D721Med (cell line): Measurements from ENCODE around the gene DNMT3A.

Experiments
- DNase-seq: peaks from one replicate; pipeline ENCODE4 v3.0.0; 2011; ENCODE audit warnings: low spot score; ENCODE audit not compliant: insufficient read length
- FAIRE-seq: peaks from 2 replicates; lab custom pipeline; 2011; peaks lifted over from hg19 to GRCh38; lab: Jason Lieb, UNC
- TF ChIP-seq, protein P1 (sequence below): IDR thresholded peaks from 2 replicates; pipeline ENCODE4 v1.5.1; 2012; ENCODE audit warnings: mild to moderate bottlenecking, control low read depth; ENCODE audit not compliant: insufficient read depth; ENCODE audit errors: missing control alignments

DNMT3A gene

DNA sequence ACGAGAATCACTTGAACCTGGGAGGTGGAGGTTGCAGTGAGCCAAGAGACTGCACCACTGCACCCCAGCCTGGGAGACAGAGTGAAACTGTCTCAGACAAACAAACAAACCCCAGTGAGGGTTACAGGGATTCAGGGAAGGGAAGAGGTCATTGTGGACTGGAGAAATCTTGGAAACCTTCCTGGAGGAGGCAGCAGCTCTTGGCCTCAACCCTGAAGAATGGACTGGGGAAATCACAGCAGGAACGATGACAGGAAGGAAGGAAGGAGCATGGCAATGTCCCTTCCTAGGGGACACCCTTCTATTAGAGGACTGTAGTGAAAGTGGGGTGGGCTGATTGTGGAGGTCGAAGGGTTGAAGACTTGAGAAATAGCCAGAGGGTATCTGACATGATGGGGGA is 72.5 kb downstream of the DNMT3A start:
- no peak for FAIRE-seq

DNA sequence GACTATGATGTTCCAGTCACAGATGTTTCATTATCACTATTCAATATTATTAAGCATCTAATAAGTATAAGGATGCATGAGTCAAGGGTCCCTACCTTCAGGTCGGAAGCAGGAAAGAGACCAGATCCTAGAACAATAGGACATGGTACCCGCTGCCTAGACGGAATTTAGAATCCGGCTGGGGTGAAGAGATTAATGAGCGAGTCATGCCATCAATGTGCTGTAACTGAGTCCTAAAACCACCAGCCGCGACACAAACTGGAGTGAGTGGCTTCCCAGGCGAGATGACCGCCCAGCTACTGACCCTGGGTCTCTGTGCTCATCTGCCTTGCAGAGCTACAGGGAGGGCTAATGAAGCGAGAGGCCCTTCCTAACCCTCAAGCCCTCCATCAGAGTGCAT is 73.6 kb downstream of the DNMT3A start:
- no peak for DNase-seq
- no peak for FAIRE-seq
- TF ChIP-seq, protein P1, sequence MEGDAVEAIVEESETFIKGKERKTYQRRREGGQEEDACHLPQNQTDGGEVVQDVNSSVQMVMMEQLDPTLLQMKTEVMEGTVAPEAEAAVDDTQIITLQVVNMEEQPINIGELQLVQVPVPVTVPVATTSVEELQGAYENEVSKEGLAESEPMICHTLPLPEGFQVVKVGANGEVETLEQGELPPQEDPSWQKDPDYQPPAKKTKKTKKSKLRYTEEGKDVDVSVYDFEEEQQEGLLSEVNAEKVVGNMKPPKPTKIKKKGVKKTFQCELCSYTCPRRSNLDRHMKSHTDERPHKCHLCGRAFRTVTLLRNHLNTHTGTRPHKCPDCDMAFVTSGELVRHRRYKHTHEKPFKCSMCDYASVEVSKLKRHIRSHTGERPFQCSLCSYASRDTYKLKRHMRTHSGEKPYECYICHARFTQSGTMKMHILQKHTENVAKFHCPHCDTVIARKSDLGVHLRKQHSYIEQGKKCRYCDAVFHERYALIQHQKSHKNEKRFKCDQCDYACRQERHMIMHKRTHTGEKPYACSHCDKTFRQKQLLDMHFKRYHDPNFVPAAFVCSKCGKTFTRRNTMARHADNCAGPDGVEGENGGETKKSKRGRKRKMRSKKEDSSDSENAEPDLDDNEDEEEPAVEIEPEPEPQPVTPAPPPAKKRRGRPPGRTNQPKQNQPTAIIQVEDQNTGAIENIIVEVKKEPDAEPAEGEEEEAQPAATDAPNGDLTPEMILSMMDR: no peak

More for the DNA sequence above, 72.5 kb downstream of the DNMT3A start:
- no peak for DNase-seq
- TF ChIP-seq, protein P1: no peak

DNA sequence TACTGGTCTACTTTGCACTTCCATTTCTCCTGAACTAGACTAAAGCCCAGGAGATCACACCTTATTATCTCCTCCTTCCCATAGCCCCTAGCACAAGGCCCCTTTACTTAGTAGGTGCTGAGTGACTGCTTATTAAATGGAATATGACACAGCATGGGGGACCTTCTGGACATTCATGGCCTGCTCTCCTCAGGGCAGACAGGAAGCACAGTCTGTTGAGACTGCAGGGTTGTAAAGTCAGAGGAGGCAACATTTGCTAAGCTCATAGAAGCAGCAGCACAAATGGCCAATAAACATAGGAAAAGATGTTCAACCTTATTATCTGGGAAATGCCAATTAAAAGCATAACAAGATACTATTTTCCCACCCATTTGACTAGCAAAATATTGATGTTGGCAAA is 75.3 kb downstream of the DNMT3A start:
- no peak for FAIRE-seq
- TF ChIP-seq, protein P1: no peak
- no peak for DNase-seq

DNA sequence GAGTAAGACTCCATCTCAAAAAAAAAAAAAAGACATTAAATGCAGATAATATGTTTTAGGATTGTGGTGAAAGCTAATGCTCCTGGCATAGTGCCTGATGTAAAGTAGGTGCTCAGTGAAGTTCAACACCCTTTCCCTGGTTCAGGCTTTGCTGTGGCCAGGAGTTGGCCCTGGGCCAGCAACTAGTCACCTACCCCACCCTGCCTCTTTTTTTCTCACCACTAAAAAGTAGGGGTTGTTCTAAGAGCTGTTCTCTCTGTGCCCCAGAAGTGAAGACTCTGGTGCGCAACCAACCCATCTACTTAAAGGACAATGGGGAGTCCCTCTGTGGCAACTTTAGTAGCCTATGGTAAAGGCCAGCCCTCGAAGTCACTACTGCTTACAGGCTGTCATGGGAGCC is 75.9 kb downstream of the DNMT3A start:
- no peak for FAIRE-seq
- TF ChIP-seq, protein P1: no peak
- no peak for DNase-seq

DNA sequence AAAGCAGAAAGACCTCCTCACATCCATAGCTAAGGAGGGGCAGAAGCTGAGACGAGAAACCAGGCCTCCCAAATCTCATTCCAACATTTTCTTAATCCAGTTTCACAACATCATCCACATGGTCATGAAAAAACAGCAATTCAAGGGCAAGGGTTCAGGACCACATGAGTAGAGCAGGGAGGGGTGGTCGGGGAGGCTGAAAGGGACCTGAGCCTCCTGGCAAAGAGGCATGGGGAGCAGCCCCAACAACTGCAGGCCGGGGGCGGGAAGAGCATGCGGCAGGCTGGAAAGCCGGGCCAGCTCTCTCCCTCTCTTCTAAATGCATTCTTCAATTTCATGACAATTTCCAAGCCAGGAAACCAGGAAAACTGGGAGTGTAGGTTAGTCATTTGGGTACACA is 76.7 kb downstream of the DNMT3A start:
- no peak for FAIRE-seq
- DNase-seq: no peak
- TF ChIP-seq, protein P1: no peak

DNA sequence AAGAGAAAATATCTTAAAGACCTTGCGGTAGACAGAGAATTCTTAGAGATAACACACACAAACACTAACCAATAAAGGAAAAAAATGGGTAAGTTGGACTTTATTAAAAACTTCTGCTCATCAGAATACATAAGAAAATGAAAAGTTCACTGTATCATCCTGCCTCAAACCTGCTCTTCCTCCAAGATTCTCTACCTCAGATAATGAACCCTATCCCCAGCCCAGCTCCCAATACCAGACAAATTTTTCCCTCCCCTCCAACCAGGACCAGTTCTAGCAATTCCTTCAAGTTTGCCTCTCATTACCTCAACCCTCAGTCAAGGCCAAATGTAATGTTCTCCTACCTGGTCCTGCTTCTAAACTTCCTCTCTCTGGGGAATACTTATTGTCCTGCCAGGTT is 79.4 kb downstream of the DNMT3A start:
- no peak for FAIRE-seq
- no peak for DNase-seq
- TF ChIP-seq, protein P1: no peak

DNA sequence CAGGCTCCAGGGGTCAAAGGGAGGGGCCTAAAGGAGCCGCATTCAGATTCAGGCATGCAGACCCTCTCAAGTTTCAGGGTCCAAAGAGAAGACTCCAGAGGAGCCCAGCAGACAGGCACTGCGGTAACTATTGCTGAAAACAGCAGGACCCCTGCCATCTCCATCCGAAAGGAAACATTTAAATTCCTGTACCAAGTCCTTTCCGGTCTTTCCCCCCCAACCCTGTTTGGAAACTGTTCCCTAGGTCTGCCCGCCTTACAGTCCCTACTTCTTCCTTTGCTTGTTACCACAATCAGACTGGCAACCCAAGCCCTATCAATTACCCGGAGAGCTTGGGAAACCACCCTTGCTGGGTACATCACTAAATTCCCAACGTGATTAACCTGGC is 82.0 kb downstream of the DNMT3A start:
- TF ChIP-seq, protein P1: no peak
- DNase-seq: no peak
- FAIRE-seq: no peak
